ENCODE measurements around the gene ATXN2.

ATXN2 gene

GRCh38 chr12:111437816-111438454, 161.2 kb downstream of the ATXN2 start:
- H3K4me1 Mint-ChIP-seq (ENCODE audit: low read depth in 2 of 2) = peaks cover 82 to 88% of the 10 kb centered on the region in 2 donors
- peak overlapping the region; percentile 100 for H3K27ac Mint-ChIP-seq
- no peaks in the 10 kb centered on the region for H3K9me3 Mint-ChIP-seq
- peak overlapping the region; percentile 93 to 94 for H3K4me3 Mint-ChIP-seq
- no peaks in the 10 kb centered on the region for H3K27me3 Mint-ChIP-seq
- peaks cover 66% of the 10 kb centered on the region for H3K36me3 Mint-ChIP-seq (ENCODE audit: insufficient read depth)
- ATAC-seq (replicated peaks) (no peak), DNase-seq (no peak)

GRCh38 chr12:111436811-111437210, 162.3 kb downstream of the ATXN2 start:
- ATAC-seq (replicated peaks) = no peak
- Mint-ChIP-seq H3K27ac (peak overlapping the region; percentile 100), H3K4me3 (peak overlapping the region; percentile 93 to 94), H3K9me3 (no peaks in the 10 kb centered on the region), H3K4me1 (ENCODE audit: low read depth in 2 of 2) (peaks cover 85 to 90% of the 10 kb centered on the region in 2 donors), H3K36me3 (ENCODE audit: insufficient read depth) (peaks cover 71% of the 10 kb centered on the region), H3K27me3 (no peaks in the 10 kb centered on the region)
- DNase-seq = no peak

- H3K27me3 Mint-ChIP-seq = no peaks in the 10 kb centered on the region
- no peaks in the 10 kb centered on the region for H3K9me3 Mint-ChIP-seq
- peaks cover 89 to 90% of the 10 kb centered on the region in 2 donors for H3K4me1 Mint-ChIP-seq (ENCODE audit: low read depth in 2 of 2)
- peak overlapping the region; percentile 100 for H3K27ac Mint-ChIP-seq
- DNase-seq (no peak), ATAC-seq (replicated peaks) (no peak)
- peak overlapping the region; percentile 93 to 94 for H3K4me3 Mint-ChIP-seq
- H3K36me3 Mint-ChIP-seq (ENCODE audit: insufficient read depth) = peaks cover 67% of the 10 kb centered on the region
Observed at GRCh38 chr12:111436266-111436665, 162.8 kb downstream of the ATXN2 start.

- Mint-ChIP-seq H3K9me3 (no peaks in the 10 kb centered on the region), H3K4me3 (peak overlapping the region; percentile 93 to 94), H3K4me1 (ENCODE audit: low read depth in 2 of 2) (peaks cover 89% of the 10 kb centered on the region in 2 donors), H3K27ac (peak overlapping the region; percentile 100), H3K27me3 (no peaks in the 10 kb centered on the region), H3K36me3 (ENCODE audit: insufficient read depth) (peaks cover 63% of the 10 kb centered on the region)
- ATAC-seq (replicated peaks) = peak; percentile 15
- peak; percentile 42 to 49 (median 48) for DNase-seq
Observed at GRCh38 chr12:111435661-111436201, 163.4 kb downstream of the ATXN2 start.

- Mint-ChIP-seq H3K36me3 (ENCODE audit: insufficient read depth) (peaks cover 71% of the 10 kb centered on the region), H3K4me1 (ENCODE audit: low read depth in 2 of 2) (peaks cover 89% of the 10 kb centered on the region in 2 donors), H3K27me3 (no peaks in the 10 kb centered on the region), H3K4me3 (peak overlapping the region; percentile 93 to 94), H3K9me3 (no peaks in the 10 kb centered on the region), H3K27ac (peak overlapping the region; percentile 100)
- ATAC-seq (replicated peaks) = peak; percentile 73
- DNase-seq = peak; percentile 88 to 90 (median 90)
Observed at GRCh38 chr12:111434680-111435338, 164.3 kb downstream of the ATXN2 start.

- H3K4me1 Mint-ChIP-seq (ENCODE audit: low read depth in 2 of 2) = peaks cover 90 to 92% of the 10 kb centered on the region in 2 donors
- peaks cover 70% of the 10 kb centered on the region for H3K36me3 Mint-ChIP-seq (ENCODE audit: insufficient read depth)
- peak overlapping the region; percentile 100 for H3K27ac Mint-ChIP-seq
- DNase-seq = no peak
- H3K4me3 Mint-ChIP-seq = peak overlapping the region; percentile 93 to 94
- H3K27me3 Mint-ChIP-seq = no peaks in the 10 kb centered on the region
- H3K9me3 Mint-ChIP-seq = no peaks in the 10 kb centered on the region
- no peak for ATAC-seq (replicated peaks)
Observed at GRCh38 chr12:111434049-111434448, 165.1 kb downstream of the ATXN2 start.

- Mint-ChIP-seq H3K27me3 (no peaks in the 10 kb centered on the region), H3K4me1 (ENCODE audit: low read depth in 2 of 2) (peaks cover 85 to 87% of the 10 kb centered on the region in 2 donors), H3K4me3 (peak overlapping the region; percentile 93 to 94), H3K9me3 (no peaks in the 10 kb centered on the region), H3K27ac (peak overlapping the region; percentile 100), H3K36me3 (ENCODE audit: insufficient read depth) (peaks cover 68% of the 10 kb centered on the region)
- ATAC-seq (replicated peaks) (no peak), DNase-seq (no peak)
Observed at GRCh38 chr12:111431772-111432171, 167.3 kb downstream of the ATXN2 start.

GRCh38 chr12:111430433-111431353, 168.4 kb downstream of the ATXN2 start:
- ATAC-seq (replicated peaks) (peak; percentile 28), DNase-seq (peak; percentile 62 to 68 (median 65))
- Mint-ChIP-seq H3K9me3 (no peaks in the 10 kb centered on the region), H3K36me3 (ENCODE audit: insufficient read depth) (peaks cover 64% of the 10 kb centered on the region), H3K4me1 (ENCODE audit: low read depth in 2 of 2) (peaks cover 85 to 87% of the 10 kb centered on the region in 2 donors), H3K27me3 (no peaks in the 10 kb centered on the region), H3K27ac (peak overlapping the region; percentile 100), H3K4me3 (peak overlapping the region; percentile 93 to 94)

GRCh38 chr12:111429828-111430432, 169.2 kb downstream of the ATXN2 start:
- peak overlapping the region; percentile 93 to 94 for H3K4me3 Mint-ChIP-seq
- H3K27ac Mint-ChIP-seq = peak overlapping the region; percentile 100
- peak; percentile 36 for ATAC-seq (replicated peaks)
- peak; percentile 71 to 75 (median 74) for DNase-seq
- peaks cover 85 to 87% of the 10 kb centered on the region in 2 donors for H3K4me1 Mint-ChIP-seq (ENCODE audit: low read depth in 2 of 2)
- H3K9me3 Mint-ChIP-seq = no peaks in the 10 kb centered on the region
- H3K36me3 Mint-ChIP-seq (ENCODE audit: insufficient read depth) = peaks cover 56% of the 10 kb centered on the region
- H3K27me3 Mint-ChIP-seq = no peaks in the 10 kb centered on the region

GRCh38 chr12:111428728-111429175, 170.4 kb downstream of the ATXN2 start:
- H3K4me3 Mint-ChIP-seq = peak overlapping the region; percentile 80 to 94
- H3K36me3 Mint-ChIP-seq (ENCODE audit: insufficient read depth) = peaks cover 56% of the 10 kb centered on the region
- no peaks in the 10 kb centered on the region for H3K9me3 Mint-ChIP-seq
- H3K4me1 Mint-ChIP-seq (ENCODE audit: low read depth in 2 of 2) = peaks cover 81 to 83% of the 10 kb centered on the region in 2 donors
- ATAC-seq (replicated peaks) = no peak
- H3K27me3 Mint-ChIP-seq = no peaks in the 10 kb centered on the region
- DNase-seq = no peak
- H3K27ac Mint-ChIP-seq = peak overlapping the region; percentile 100

GRCh38 chr12:111428081-111428727, 170.9 kb downstream of the ATXN2 start:
- H3K4me1 Mint-ChIP-seq (ENCODE audit: low read depth in 2 of 2) = peaks cover 76 to 78% of the 10 kb centered on the region in 2 donors
- no peaks in the 10 kb centered on the region for H3K27me3 Mint-ChIP-seq
- no peaks in the 10 kb centered on the region for H3K9me3 Mint-ChIP-seq
- ATAC-seq (replicated peaks) = no peak
- peak overlapping the region; percentile 80 to 94 for H3K4me3 Mint-ChIP-seq
- H3K36me3 Mint-ChIP-seq (ENCODE audit: insufficient read depth) = peaks cover 56% of the 10 kb centered on the region
- DNase-seq = no peak
- H3K27ac Mint-ChIP-seq = peak overlapping the region; percentile 100

- H3K4me1 Mint-ChIP-seq (ENCODE audit: low read depth in 2 of 2) = peaks cover 72 to 75% of the 10 kb centered on the region in 2 donors
Observed at GRCh38 chr12:111427417-111428074, 171.6 kb downstream of the ATXN2 start.

More at GRCh38 chr12:111427417-111428074, 171.6 kb downstream of the ATXN2 start:
- H3K27me3 Mint-ChIP-seq = no peaks in the 10 kb centered on the region
- no peak for ATAC-seq (replicated peaks)
- H3K9me3 Mint-ChIP-seq = no peaks in the 10 kb centered on the region
- DNase-seq = no peak
- H3K4me3 Mint-ChIP-seq = peak overlapping the region; percentile 80 to 94
- peaks cover 53% of the 10 kb centered on the region for H3K36me3 Mint-ChIP-seq (ENCODE audit: insufficient read depth)
- H3K27ac Mint-ChIP-seq = peak overlapping the region; percentile 100

All from effector memory CD8-positive, alpha-beta T cell (primary cell).